CD1c-positive myeloid dendritic cell (primary cell): ENCODE results near the gene LGR4.

Source experiments
- DNase-seq: peaks from one replicate; pipeline ENCODE4 v3.0.0-alpha.2; 2016; ENCODE audit errors: extremely low spot score

Gene LGR4

GRCh38 chr11:27485930-27486773, 13.6 kb upstream of the LGR4 start:
- peak; percentile 70 for DNase-seq

- DNase-seq, result no peak
These were observed 10.2 kb upstream of the LGR4 start for GRCh38 chr11:27482793-27483192.

- no peak for DNase-seq
These were observed 9.4 kb upstream of the LGR4 start for GRCh38 chr11:27481992-27482391.

DNA sequence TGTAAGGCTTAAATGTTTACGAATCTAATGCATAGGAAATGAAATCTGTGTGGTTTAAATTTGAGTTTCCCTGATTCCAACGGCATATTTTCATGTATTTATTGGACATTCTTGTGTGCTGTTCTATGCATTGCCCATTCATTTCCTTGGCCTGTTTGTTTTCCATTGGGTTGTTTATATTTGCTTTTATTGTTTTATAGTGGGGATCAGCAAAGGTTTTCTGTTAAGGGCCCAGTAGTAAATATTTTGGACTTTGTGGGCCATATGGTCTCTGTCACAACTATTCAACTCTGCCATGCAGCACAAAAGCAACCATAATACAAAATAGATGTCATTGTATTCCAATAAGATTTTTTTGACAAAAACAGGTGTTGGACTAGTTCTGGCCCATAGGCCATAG, 5.2 kb upstream of the LGR4 start:
- DNase-seq, result no peak

GRCh38 chr11:27477243-27477642, 4.7 kb upstream of the LGR4 start:
- DNase-seq, result no peak

GRCh38 chr11:27475622-27476021, 3.0 kb upstream of the LGR4 start:
- no peak for DNase-seq

GRCh38 chr11:27473017-27473406, 422 bp upstream of the LGR4 start:
- no peak for DNase-seq

GRCh38 chr11:27471589-27472397, 797 bp downstream of the LGR4 start:
- peak; percentile 51 for DNase-seq

DNA sequence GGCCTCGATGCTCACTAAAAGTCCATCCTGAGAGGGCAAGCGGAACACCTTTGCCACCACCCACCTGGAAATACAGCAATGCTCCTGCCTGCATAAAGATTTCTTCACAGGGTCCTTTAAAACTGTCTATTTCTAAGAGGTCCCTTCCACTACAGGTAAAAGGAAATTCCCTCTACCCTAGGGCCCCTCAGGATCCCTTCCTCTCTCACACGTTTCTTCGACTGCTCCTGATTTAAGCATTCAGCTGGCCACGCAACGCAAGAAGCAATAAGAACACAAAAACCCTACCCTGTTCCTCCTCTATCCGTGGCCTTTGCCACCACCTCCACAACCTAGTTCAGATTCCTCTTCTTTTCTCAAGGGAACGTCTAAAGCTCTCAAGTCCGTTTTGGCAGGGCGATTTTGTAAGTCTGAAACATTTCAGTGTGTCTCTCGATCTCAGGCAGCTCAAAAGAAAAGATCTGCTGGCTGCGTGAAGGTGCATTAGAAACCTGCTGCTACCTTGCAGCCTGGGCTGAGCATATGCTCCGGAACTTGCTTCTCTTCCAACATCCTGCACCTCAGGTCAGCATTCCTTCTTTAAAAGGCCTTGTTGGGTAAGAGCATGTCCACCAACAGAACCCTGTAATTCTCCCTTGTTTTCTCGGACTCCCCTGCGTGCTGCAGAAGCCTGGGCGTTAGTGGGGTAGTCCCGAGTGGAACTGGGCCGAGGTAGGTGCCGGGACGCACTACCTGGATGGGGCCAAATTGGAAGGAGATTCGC, 1.6 kb downstream of the LGR4 start:
- DNase-seq, result no peak

GRCh38 chr11:27470166-27470565, 2.4 kb downstream of the LGR4 start:
- DNase-seq, result no peak

- no peak for DNase-seq
These were observed 3.4 kb downstream of the LGR4 start for GRCh38 chr11:27468995-27469695.

DNA sequence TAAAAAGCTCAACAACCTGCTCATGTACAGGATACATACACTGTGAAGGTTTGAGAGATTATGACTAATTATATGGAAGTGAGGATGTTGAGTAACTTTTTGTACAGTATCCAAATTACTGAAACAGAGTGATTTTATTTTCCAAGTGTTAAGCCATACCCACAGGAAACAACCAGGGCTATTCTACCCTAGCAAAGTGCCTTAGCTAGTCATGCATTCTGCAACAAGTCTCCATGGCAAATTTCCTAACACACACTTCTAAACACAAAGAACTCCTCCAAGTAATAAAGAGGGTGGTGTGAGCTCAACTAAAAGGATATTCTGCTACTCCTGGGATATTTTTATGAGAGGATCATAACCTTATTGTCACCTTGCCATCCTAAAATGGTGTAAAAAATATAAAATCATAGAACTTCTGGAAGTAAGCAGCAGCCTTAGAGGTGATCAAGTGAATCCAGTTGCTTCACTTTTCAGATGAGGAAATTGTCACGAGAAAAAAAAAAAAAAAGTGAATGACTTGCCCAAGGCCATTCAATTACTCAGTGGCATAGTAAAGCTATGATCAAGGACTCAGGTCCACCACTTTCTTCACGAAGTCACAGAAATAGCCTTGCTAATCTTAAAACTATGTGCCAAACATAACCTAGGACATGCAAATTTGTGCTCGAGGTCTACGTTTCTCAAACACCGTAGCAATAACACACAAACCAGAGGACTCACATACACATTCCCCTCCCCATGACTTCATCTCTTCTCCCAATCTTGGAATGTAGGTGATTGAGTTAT, 4.2 kb downstream of the LGR4 start:
- DNase-seq, result peak; percentile 11

- no peak for DNase-seq
These were observed 5.2 kb downstream of the LGR4 start for GRCh38 chr11:27467181-27467913.

DNA sequence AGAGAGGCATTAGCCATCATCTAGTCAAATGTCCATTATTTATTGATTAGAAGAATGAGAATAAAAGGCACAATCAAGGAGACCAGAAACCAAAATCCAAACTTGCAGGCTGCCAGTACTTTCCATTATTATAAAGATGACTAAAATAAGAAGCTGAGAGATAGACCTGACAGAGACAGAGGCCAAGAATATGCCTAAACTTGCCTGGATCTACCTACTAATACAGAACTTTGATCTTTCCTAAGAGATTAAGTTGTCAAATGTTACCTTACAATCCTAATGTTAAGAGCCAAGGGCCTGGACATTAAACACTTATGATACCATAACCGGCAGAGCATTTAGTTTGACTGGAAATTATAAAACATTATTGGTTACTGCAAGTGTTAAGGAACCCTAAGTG, 6.2 kb downstream of the LGR4 start:
- DNase-seq, result no peak

GRCh38 chr11:27465629-27466028, 7.0 kb downstream of the LGR4 start:
- DNase-seq, result no peak

GRCh38 chr11:27464909-27465308, 7.7 kb downstream of the LGR4 start:
- DNase-seq, result no peak

DNA sequence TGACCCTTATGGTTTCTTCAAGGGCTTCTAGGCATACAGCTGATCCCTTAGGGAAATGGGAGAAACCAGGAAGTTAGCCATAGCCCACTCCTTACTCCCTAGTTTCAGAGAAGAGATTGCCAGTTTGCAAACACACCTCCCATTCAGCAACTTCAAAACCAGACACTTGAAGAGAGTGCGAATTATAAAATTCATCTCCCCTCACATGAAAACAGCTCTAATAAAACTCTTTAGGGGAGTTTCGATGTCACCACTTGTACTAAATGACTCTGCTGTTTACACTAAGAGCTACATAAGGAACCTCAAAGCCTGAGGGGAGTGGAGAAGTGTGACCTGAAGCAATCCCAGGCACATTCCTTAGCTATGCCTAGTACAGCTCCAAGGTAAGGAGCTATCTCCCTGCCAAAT, 8.3 kb downstream of the LGR4 start:
- no peak for DNase-seq

DNA sequence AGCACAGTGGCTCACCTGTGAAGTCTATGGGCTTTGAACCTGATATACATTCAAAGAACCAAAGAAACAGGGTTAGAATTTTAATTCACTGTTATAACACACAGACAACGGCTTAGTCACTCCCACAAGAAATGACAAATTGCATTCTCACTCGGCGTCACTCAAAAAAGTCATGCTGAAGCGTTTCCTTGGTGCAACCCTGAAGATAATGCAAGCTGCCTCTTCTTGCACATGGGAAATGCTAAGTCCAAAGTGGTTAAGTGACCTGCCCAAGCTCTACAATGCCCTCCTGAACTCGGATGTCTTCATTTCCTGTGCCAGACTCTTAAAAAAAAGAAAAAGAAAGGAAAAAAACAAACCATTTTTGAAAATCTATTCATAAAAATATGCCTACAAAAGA, 10.0 kb downstream of the LGR4 start:
- DNase-seq, result no peak

- no peak for DNase-seq
These were observed 12.2 kb downstream of the LGR4 start for GRCh38 chr11:27460158-27460978.
